H1 (cell line): ENCODE data around the gene PLSCR3. TPM values are rescaled to one million over a fixed set of nuclear protein-coding genes. Genes with fewer than 3 reads are reported as not detected.

ENCODE experiments used
- CHD1 ChIP-seq: IDR thresholded peaks from 2 replicates; pipeline ENCODE4 v1.6.1; 2012; ENCODE audit warnings: low read depth, low read length, improper control_type of control experiment
- CREB1 ChIP-seq: IDR thresholded peaks from 2 replicates; pipeline ENCODE4 v1.6.1; 2012; ENCODE audit warnings: inconsistent platforms
- CTBP2 ChIP-seq: IDR thresholded peaks from 2 replicates; pipeline ENCODE4 v1.7.0; 2011; ENCODE audit warnings: borderline replicate concordance, mild to moderate bottlenecking, moderate library complexity, mixed read lengths, low read length; ENCODE audit not compliant: insufficient read depth, insufficient read length
- EGR1 ChIP-seq: IDR thresholded peaks from 2 replicates; pipeline ENCODE4 v1.6.1; 2011; ENCODE audit warnings: low read depth, low read length, borderline replicate concordance
- EP300 ChIP-seq, 2 experiments: IDR thresholded peaks; 1 replicate in 1 of 2; 2 replicates in 1 of 2; pipeline ENCODE4 v1.6.1; 2011 to 2012; ENCODE audit warnings: low read depth in 2 of 2, low read length in 2 of 2, mild to moderate bottlenecking in 2 of 2, borderline replicate concordance in 1 of 2, inconsistent platforms in 1 of 2, moderate library complexity in 1 of 2
- HDAC2 ChIP-seq, 2 experiments: fragments of 300-600 bp in 1 of 2; sonication (generic) in 1 of 2; IDR thresholded peaks; 2 replicates each; pipeline ENCODE4 v1.6.1; 2011 to 2012; ENCODE audit warnings: low read depth in 2 of 2, low read length in 2 of 2, mild to moderate bottlenecking in 2 of 2, moderate library complexity in 2 of 2, borderline replicate concordance in 1 of 2, inconsistent platforms in 1 of 2
- HDAC6 ChIP-seq: IDR thresholded peaks from one replicate; pipeline ENCODE4 v1.7.1; 2012; ENCODE audit warnings: low read depth, mild to moderate bottlenecking, inconsistent platforms, low read length, moderate library complexity
- JUND ChIP-seq: IDR thresholded peaks from 2 replicates; pipeline ENCODE4 v1.6.1; 2011; ENCODE audit warnings: mild to moderate bottlenecking, improper control_type of control experiment, low read length
- KDM4A ChIP-seq: IDR thresholded peaks from one replicate; pipeline ENCODE4 v1.7.1; 2012; ENCODE audit warnings: low read depth, mild to moderate bottlenecking, moderate library complexity, low read length, inconsistent platforms; ENCODE audit not compliant: severe bottlenecking
- MAX ChIP-seq: IDR thresholded peaks from 2 replicates; pipeline ENCODE4 v1.6.1; 2012; ENCODE audit warnings: inconsistent platforms
- SAP30 ChIP-seq: fragments of 300-600 bp; sonication (generic); IDR thresholded peaks from 2 replicates; pipeline ENCODE4 v1.7.1; 2012; ENCODE audit warnings: low read length, moderate library complexity, mild to moderate bottlenecking, inconsistent platforms; ENCODE audit not compliant: insufficient read depth, insufficient replicate concordance
- SP2 ChIP-seq: IDR thresholded peaks from 2 replicates; pipeline ENCODE4 v1.6.1; 2012; ENCODE audit warnings: mild to moderate bottlenecking, low read length, inconsistent platforms
- polyA plus RNA-seq, 7 experiments: library from polyadenylated mRNA; depleted of rRNA in 3 of 7; stranded (reverse) in 5 of 7; unstranded in 2 of 7; fragments of >200 nt in 5 of 7; fragments of 200-250 nt in 2 of 7; gene quantifications; 1 replicate in 5 of 7; 2 replicates in 1 of 7; 4 replicates in 1 of 7; pipeline versions ENCODE4 v1.2.1 to v1.2.3, GENCODE V29; 2011 to 2013; ENCODE audit warnings: missing spikeins in 2 of 7, mixed read lengths in 2 of 7
- total RNA-seq: library from RNA; stranded (reverse); fragmentation: NEBNext Ultra II Directional; extraction: Animal tissue kit (Norgen Biotek cat#: 25700); gene quantifications from 2 replicates; pipeline ENCODE4 v1.2.1, GENCODE V29; 2021

Gene PLSCR3
- total and polyA plus RNA-seq, 2 of the 8 experiments (the other 6 are each of a cell fraction or from before 2014, with no cell fraction given), result 36.1 to 38.7 TPM

GRCh38 chr17:7436556-7437368, 42.4 kb upstream of the PLSCR3 start (continued):
- TF ChIP-seq JUND (peak; percentile 88; the same call in 1 of the 2 replicates), HDAC6 (no peak), EP300 (IDR thresholded peaks at IDR 0.05; ENCODE audit: borderline replicate concordance in 1 of 2, low read depth in 2 of 2, low read length in 2 of 2) (peak; percentile 15 to 71; a peak in 2 of 3 replicates), EGR1 (0 out of 2 replicates have a peak, but pooled peaks have one; percentile 15), HDAC2 (IDR thresholded peaks at IDR 0.05; ENCODE audit: borderline replicate concordance in 1 of 2, low read depth in 2 of 2, low read length in 2 of 2) (peak in 1 of 2 experiments; percentile 69; a peak in 1 of 4 replicates), CTBP2 (peak; percentile 83), CHD1 (peak; percentile 9; the same call in 1 of the 2 replicates), SP2 (no peak), MAX (peak; percentile 89), KDM4A (peak; percentile 73), CREB1 (peak; percentile 99), SAP30 (peak; percentile 13)
